ENCODE results near the gene SSBP1. TPM values are rescaled to one million over a fixed set of nuclear protein-coding genes. Genes with fewer than 3 reads are reported as not detected.
"Not testable (repeated sequence)": the region's sequence is repeated elsewhere in the genome, so short reads cannot be mapped to it uniquely, and the experiment has no call there.

The SSBP1 gene
- polyA plus RNA-seq, 1 donor, result 82.9 TPM

- DNase-seq, result no peak
These were observed 28.4 kb upstream of the SSBP1 start for GRCh38 chr7:141709749-141710148.

- DNase-seq, result no peak
These were observed 27.9 kb upstream of the SSBP1 start for GRCh38 chr7:141710301-141710700.

- DNase-seq, result no peak
These were observed 25.4 kb upstream of the SSBP1 start for GRCh38 chr7:141712603-141713255.

GRCh38 chr7:141713890-141714289 lies 24.3 kb upstream of the SSBP1 start:
- no peak for DNase-seq

GRCh38 chr7:141714571-141714970 lies 23.6 kb upstream of the SSBP1 start:
- no peak for DNase-seq

GRCh38 chr7:141715018-141715417 lies 23.1 kb upstream of the SSBP1 start:
- DNase-seq, result no peak

GRCh38 chr7:141715794-141716689 lies 22.1 kb upstream of the SSBP1 start:
- no peak for DNase-seq

GRCh38 chr7:141717450-141717849 lies 20.7 kb upstream of the SSBP1 start:
- DNase-seq, result no peak

- no peak for DNase-seq
These were observed 15.6 kb upstream of the SSBP1 start for GRCh38 chr7:141722529-141722928.

- no peak for DNase-seq
These were observed 9.1 kb upstream of the SSBP1 start for GRCh38 chr7:141729020-141729419.

GRCh38 chr7:141731476-141732149 lies 6.5 kb upstream of the SSBP1 start:
- no peak for DNase-seq

- DNase-seq, result no peak
These were observed 881 bp upstream of the SSBP1 start for GRCh38 chr7:141737118-141737835.

GRCh38 chr7:141738592-141739013 lies 445 bp downstream of the SSBP1 start:
- DNase-seq, result no peak

GRCh38 chr7:141739250-141739649 lies 1.1 kb downstream of the SSBP1 start:
- no peak for DNase-seq

GRCh38 chr7:141742229-141742628 lies 4.1 kb downstream of the SSBP1 start:
- DNase-seq, result no peak

- DNase-seq, result no peak
These were observed 6.0 kb downstream of the SSBP1 start for GRCh38 chr7:141744131-141744530.

- no peak for DNase-seq
These were observed 10.2 kb downstream of the SSBP1 start for GRCh38 chr7:141748396-141748795.

- DNase-seq, result not testable (repeated sequence)
These were observed 13.7 kb downstream of the SSBP1 start for GRCh38 chr7:141751904-141752303.

GRCh38 chr7:141752634-141753033 lies 14.5 kb downstream of the SSBP1 start:
- no peak for DNase-seq

GRCh38 chr7:141754939-141755338 lies 16.8 kb downstream of the SSBP1 start:
- no peak for DNase-seq

GRCh38 chr7:141763797-141764196 lies 25.6 kb downstream of the SSBP1 start, which contains the start of gene TAS2R3:
TAS2R3 (plus strand) TSS chr7:141764097; CDS start chr7:141764159, 62 bp downstream.
- no peak for DNase-seq

- DNase-seq, result not testable (repeated sequence)
These were observed 32.0 kb downstream of the SSBP1 start for GRCh38 chr7:141770083-141770583.

Data from hindlimb muscle (tissue), 1 donor.